ENCODE results near the gene BICC1.

BICC1 gene

GRCh38 chr10:58820861-58821751 lies 308.4 kb downstream of the BICC1 start:
- TF ChIP-seq GATA2 (IDR thresholded peaks at IDR 0.05; ENCODE audit: low read depth, low read length): no peak
- TF ChIP-seq GATA3 (IDR thresholded peaks at IDR 0.05; ENCODE audit: low read depth, low read length): no peak

- no peak for TF ChIP-seq GATA3 (IDR thresholded peaks at IDR 0.05; ENCODE audit: low read depth, low read length)
Measured at GRCh38 chr10:58821752-58822056, 309.0 kb downstream of the BICC1 start.

- TF ChIP-seq GATA2 (IDR thresholded peaks at IDR 0.05; ENCODE audit: low read depth, low read length) (no peak), GATA3 (IDR thresholded peaks at IDR 0.05; ENCODE audit: low read depth, low read length) (no peak)
Measured at GRCh38 chr10:58823983-58824382, 311.3 kb downstream of the BICC1 start.

- no peak for TF ChIP-seq GATA2 (IDR thresholded peaks at IDR 0.05; ENCODE audit: low read depth, low read length)
- TF ChIP-seq GATA3 (IDR thresholded peaks at IDR 0.05; ENCODE audit: low read depth, low read length): no peak
Measured at GRCh38 chr10:58824396-58824795, 311.7 kb downstream of the BICC1 start.

- TF ChIP-seq GATA2 (IDR thresholded peaks at IDR 0.05; ENCODE audit: low read depth, low read length) (no peak), GATA3 (IDR thresholded peaks at IDR 0.05; ENCODE audit: low read depth, low read length) (no peak)
Measured at GRCh38 chr10:58826694-58827093, 314.0 kb downstream of the BICC1 start.

GRCh38 chr10:58827381-58827780 lies 314.7 kb downstream of the BICC1 start:
- no peak for TF ChIP-seq GATA2 (IDR thresholded peaks at IDR 0.05; ENCODE audit: low read depth, low read length)
- no peak for TF ChIP-seq GATA3 (IDR thresholded peaks at IDR 0.05; ENCODE audit: low read depth, low read length)

- TF ChIP-seq GATA3 (IDR thresholded peaks at IDR 0.05; ENCODE audit: low read depth, low read length) (0 out of 2 replicates have a peak, but pooled peaks have one; percentile 21), GATA2 (IDR thresholded peaks at IDR 0.05; ENCODE audit: low read depth, low read length) (no peak; the same call in 1 of the 2 replicates)
Measured at GRCh38 chr10:58829839-58830238, 317.2 kb downstream of the BICC1 start.

- TF ChIP-seq GATA3 (IDR thresholded peaks at IDR 0.05; ENCODE audit: low read depth, low read length) (peak; percentile 92), GATA2 (IDR thresholded peaks at IDR 0.05; ENCODE audit: low read depth, low read length) (peak; percentile 71)
Measured at GRCh38 chr10:58830697-58831096, 318.0 kb downstream of the BICC1 start.

- TF ChIP-seq GATA3 (IDR thresholded peaks at IDR 0.05; ENCODE audit: low read depth, low read length) (no peak), GATA2 (IDR thresholded peaks at IDR 0.05; ENCODE audit: low read depth, low read length) (no peak)
Measured at GRCh38 chr10:58833771-58834561, 321.3 kb downstream of the BICC1 start.

GRCh38 chr10:58836176-58836700 lies 323.6 kb downstream of the BICC1 start:
- TF ChIP-seq GATA2 (IDR thresholded peaks at IDR 0.05; ENCODE audit: low read depth, low read length): no peak
- no peak for TF ChIP-seq GATA3 (IDR thresholded peaks at IDR 0.05; ENCODE audit: low read depth, low read length)

- TF ChIP-seq GATA3 (IDR thresholded peaks at IDR 0.05; ENCODE audit: low read depth, low read length): no peak
Measured at GRCh38 chr10:58836991-58837575, 324.4 kb downstream of the BICC1 start.

- TF ChIP-seq GATA3 (IDR thresholded peaks at IDR 0.05; ENCODE audit: low read depth, low read length): no peak
- TF ChIP-seq GATA2 (IDR thresholded peaks at IDR 0.05; ENCODE audit: low read depth, low read length): no peak
Measured at GRCh38 chr10:58837826-58838225, 325.2 kb downstream of the BICC1 start.

- TF ChIP-seq GATA2 (IDR thresholded peaks at IDR 0.05; ENCODE audit: low read depth, low read length) (no peak), GATA3 (IDR thresholded peaks at IDR 0.05; ENCODE audit: low read depth, low read length) (no peak)
Measured at GRCh38 chr10:58838561-58839208, 326.0 kb downstream of the BICC1 start.

- TF ChIP-seq GATA2 (IDR thresholded peaks at IDR 0.05; ENCODE audit: low read depth, low read length) (no peak), GATA3 (IDR thresholded peaks at IDR 0.05; ENCODE audit: low read depth, low read length) (no peak)
Measured at GRCh38 chr10:58839771-58840170, 327.1 kb downstream of the BICC1 start.
